Endothelial cell (in vitro differentiated cells): ENCODE measurements around the gene CADM2. TPM values are rescaled to one million over a fixed set of nuclear protein-coding genes. Genes with fewer than 3 reads are reported as not detected.

ENCODE experiments used
- DNase-seq: peaks from one replicate; pipeline ENCODE4 v3.0.0; 2021; ENCODE audit warnings: low spot score
- H3K27ac Mint-ChIP-seq: one replicate; pipeline ENCODE4 v1.8.0; 2021; ENCODE audit warnings: mixed read lengths, inconsistent platforms; ENCODE audit not compliant: unreplicated experiment
- H3K27me3 Mint-ChIP-seq: one replicate; pipeline ENCODE4 v1.8.0; 2021; ENCODE audit warnings: mild to moderate bottlenecking, moderate library complexity, mixed read lengths, inconsistent platforms; ENCODE audit not compliant: unreplicated experiment
- H3K36me3 Mint-ChIP-seq: one replicate; pipeline ENCODE4 v1.8.0; 2021; ENCODE audit warnings: mild to moderate bottlenecking, low read depth, mixed read lengths, inconsistent platforms; ENCODE audit not compliant: unreplicated experiment
- H3K4me1 Mint-ChIP-seq: one replicate; pipeline ENCODE4 v1.8.0; 2021; ENCODE audit warnings: mild to moderate bottlenecking, mixed read lengths, inconsistent platforms; ENCODE audit not compliant: unreplicated experiment
- H3K4me3 Mint-ChIP-seq: one replicate; pipeline ENCODE4 v1.8.0; 2021; ENCODE audit warnings: mild to moderate bottlenecking, mixed read lengths, inconsistent platforms; ENCODE audit not compliant: unreplicated experiment
- H3K9me3 Mint-ChIP-seq: one replicate; pipeline ENCODE4 v1.8.0; 2021; ENCODE audit warnings: mixed read lengths, inconsistent platforms; ENCODE audit not compliant: unreplicated experiment
- CTCF ChIP-seq: fragments of 200-600 bp; sonication (generic); IDR thresholded peaks from one replicate; pipeline ENCODE4 v1.5.0; 2021; ENCODE audit warnings: antibody characterized with exemption; ENCODE audit not compliant: unreplicated experiment
- total RNA-seq: library from RNA; stranded (reverse); fragmentation: NEBNext Ultra II Directional; extraction: Animal tissue kit (Norgen Biotek cat#: 25700); gene quantifications from one replicate; pipeline ENCODE4 v1.2.1, GENCODE V29; 2021; ENCODE audit not compliant: unreplicated experiment

CADM2 gene
- total RNA-seq, 1 donor from 2014 or later = 0.97 TPM

GRCh38 chr3:85041001-85041400, 82.2 kb downstream of the CADM2 start:
- no peaks in the 10 kb centered on the region for H3K36me3 Mint-ChIP-seq
- H3K4me1 Mint-ChIP-seq = peaks cover 6% of the 10 kb centered on the region

GRCh38 chr3:85041562-85042055, 82.8 kb downstream of the CADM2 start:
- Mint-ChIP-seq H3K27ac (no peak overlapping the region), H3K36me3 (no peaks in the 10 kb centered on the region), H3K4me1 (peaks cover 6% of the 10 kb centered on the region), H3K9me3 (no peaks in the 10 kb centered on the region), H3K4me3 (no peak overlapping the region), H3K27me3 (no peaks in the 10 kb centered on the region)
- TF ChIP-seq CTCF = no peak
- no peak for DNase-seq

More at GRCh38 chr3:85041001-85041400, 82.2 kb downstream of the CADM2 start:
- no peak for TF ChIP-seq CTCF
- H3K27me3 Mint-ChIP-seq = no peaks in the 10 kb centered on the region
- no peak overlapping the region for H3K27ac Mint-ChIP-seq
- H3K9me3 Mint-ChIP-seq = no peaks in the 10 kb centered on the region
- H3K4me3 Mint-ChIP-seq = no peak overlapping the region
- DNase-seq = no peak

DNA sequence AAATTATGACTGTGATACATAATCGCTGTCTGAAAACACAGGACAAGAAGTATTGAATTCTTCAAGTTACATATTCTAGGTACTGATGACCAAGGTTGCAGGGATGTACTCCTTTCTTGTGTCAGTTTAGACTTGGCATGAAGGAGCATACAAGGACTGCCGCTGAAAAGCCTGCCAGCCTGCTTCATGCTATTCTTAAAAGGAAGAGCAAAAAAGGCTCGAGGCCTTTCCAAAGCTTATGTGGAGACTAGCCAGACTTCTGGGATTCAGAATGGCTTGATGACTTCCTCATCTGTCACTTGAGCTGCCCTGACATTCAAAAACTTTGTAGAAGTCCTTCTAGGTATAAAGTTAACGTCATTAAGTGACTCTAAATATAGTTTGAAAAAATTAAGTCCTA, 92.0 kb downstream of the CADM2 start:
- no peak for TF ChIP-seq CTCF

GRCh38 chr3:85051786-85052185, 93.0 kb downstream of the CADM2 start:
- Mint-ChIP-seq H3K27ac (no peak overlapping the region), H3K4me1 (no peaks in the 10 kb centered on the region), H3K36me3 (no peaks in the 10 kb centered on the region), H3K27me3 (no peaks in the 10 kb centered on the region), H3K9me3 (no peaks in the 10 kb centered on the region), H3K4me3 (no peak overlapping the region)
- no peak for DNase-seq
- TF ChIP-seq CTCF = no peak

More for the DNA sequence above, 92.0 kb downstream of the CADM2 start:
- H3K27ac Mint-ChIP-seq = no peak overlapping the region
- no peak for DNase-seq
- H3K9me3 Mint-ChIP-seq = no peaks in the 10 kb centered on the region
- H3K27me3 Mint-ChIP-seq = no peaks in the 10 kb centered on the region
- H3K36me3 Mint-ChIP-seq = no peaks in the 10 kb centered on the region
- H3K4me1 Mint-ChIP-seq = no peaks in the 10 kb centered on the region
- no peak overlapping the region for H3K4me3 Mint-ChIP-seq

DNA sequence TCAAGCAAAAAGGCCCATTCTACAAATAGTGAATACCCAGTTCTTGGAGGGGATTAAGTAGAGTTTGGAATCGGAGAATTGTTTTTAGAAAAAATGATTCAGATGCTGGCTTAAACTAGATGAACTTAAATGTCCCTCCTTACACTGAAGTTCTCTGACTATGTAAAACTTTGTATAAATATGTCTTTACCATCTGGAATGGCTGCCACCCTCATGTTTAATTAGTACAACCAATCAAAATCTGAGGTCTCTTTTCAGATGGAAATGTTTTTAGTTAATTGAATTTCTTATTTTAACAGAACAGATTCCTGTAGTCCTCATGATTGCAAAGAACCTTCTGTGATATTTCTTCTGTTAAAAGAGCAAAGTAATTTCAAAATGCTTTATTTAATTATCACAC, 94.8 kb downstream of the CADM2 start:
- no peak for TF ChIP-seq CTCF
- H3K36me3 Mint-ChIP-seq = no peaks in the 10 kb centered on the region
- DNase-seq = no peak
- no peaks in the 10 kb centered on the region for H3K27me3 Mint-ChIP-seq
- H3K27ac Mint-ChIP-seq = no peak overlapping the region
- H3K4me1 Mint-ChIP-seq = no peaks in the 10 kb centered on the region
- no peak overlapping the region for H3K4me3 Mint-ChIP-seq
- H3K9me3 Mint-ChIP-seq = no peaks in the 10 kb centered on the region
